Skeletal muscle tissue (tissue), 4 donors: Measurements from ENCODE around the gene PARD3B. TPM values are rescaled to one million over a fixed set of nuclear protein-coding genes. Genes with fewer than 3 reads are reported as not detected.

Source experiments
- H3K27ac ChIP-seq: one replicate; pipeline ENCODE4 v1.7.0; 2013; ENCODE audit warnings: mild to moderate bottlenecking, low read depth, low read length, inconsistent platforms
- H3K27me3 ChIP-seq, 3 donors: one replicate each; pipeline ENCODE4 v1.7.0; 2013; ENCODE audit warnings: low read length in 3 of 3; ENCODE audit not compliant: control insufficient read depth in 3 of 3, insufficient read depth in 3 of 3
- H3K36me3 ChIP-seq, 3 donors: one replicate each; pipeline ENCODE4 v1.7.0; 2013; ENCODE audit warnings: low read length in 3 of 3; ENCODE audit not compliant: control insufficient read depth in 3 of 3, insufficient read depth in 3 of 3
- H3K4me1 ChIP-seq, 3 donors: one replicate each; pipeline ENCODE4 v1.7.0; 2013; ENCODE audit warnings: low read length in 3 of 3, mild to moderate bottlenecking in 3 of 3; ENCODE audit not compliant: control insufficient read depth in 3 of 3, insufficient read depth in 3 of 3
- H3K4me3 ChIP-seq, 3 donors: one replicate each; pipeline ENCODE4 v1.7.0; 2013; ENCODE audit warnings: low read length in 3 of 3
- H3K9ac ChIP-seq, 3 donors: one replicate each; pipeline ENCODE4 v1.7.0; 2013; ENCODE audit warnings: low read length in 3 of 3, mild to moderate bottlenecking in 3 of 3, moderate library complexity in 2 of 3, low read depth in 1 of 3
- H3K9me3 ChIP-seq, 3 donors: one replicate each; pipeline ENCODE4 v1.7.0; 2013; ENCODE audit warnings: low read length in 3 of 3; ENCODE audit not compliant: control insufficient read depth in 3 of 3
- total RNA-seq: library from RNA; depleted of rRNA; stranded (reverse); fragments of >200 nt; gene quantifications from one replicate; pipeline ENCODE4 v1.2.3, GENCODE V29; 2014
- donor health status: Osteomylitis.

Gene PARD3B
- total RNA-seq, 1 donor from 2014 or later = 19.8 TPM

- Histone ChIP-seq H3K27me3 (no peaks in the 10 kb centered on the region), H3K4me3 (no peak overlapping the region), H3K9me3 (no peaks in the 10 kb centered on the region), H3K27ac (no peak overlapping the region), H3K4me1 (no peaks in the 10 kb centered on the region), H3K9ac (no peak overlapping the region), H3K36me3 (peaks cover 0 to 4% (median 0%) of the 10 kb centered on the region in 3 donors)
Observed at GRCh38 chr2:205438241-205438640, 893.0 kb downstream of the PARD3B start.

- H3K9ac ChIP-seq = no peak overlapping the region
- no peak overlapping the region for H3K27ac ChIP-seq
- H3K4me3 ChIP-seq = no peak overlapping the region
- peaks cover 0 to 4% (median 0%) of the 10 kb centered on the region in 3 donors for H3K36me3 ChIP-seq
- H3K27me3 ChIP-seq = no peaks in the 10 kb centered on the region
- no peaks in the 10 kb centered on the region for H3K9me3 ChIP-seq
- no peaks in the 10 kb centered on the region for H3K4me1 ChIP-seq
Observed at GRCh38 chr2:205439621-205440020, 894.3 kb downstream of the PARD3B start.

GRCh38 chr2:205441524-205441923, 896.2 kb downstream of the PARD3B start:
- Histone ChIP-seq H3K36me3 (peaks cover 0 to 4% (median 0%) of the 10 kb centered on the region in 3 donors), H3K4me3 (no peak overlapping the region), H3K27ac (no peak overlapping the region), H3K9me3 (no peaks in the 10 kb centered on the region), H3K9ac (no peak overlapping the region), H3K27me3 (no peaks in the 10 kb centered on the region), H3K4me1 (no peaks in the 10 kb centered on the region)

- Histone ChIP-seq H3K27me3 (no peaks in the 10 kb centered on the region), H3K9ac (no peak overlapping the region), H3K36me3 (no peaks in the 10 kb centered on the region), H3K9me3 (no peaks in the 10 kb centered on the region), H3K4me3 (no peak overlapping the region), H3K27ac (no peak overlapping the region), H3K4me1 (no peaks in the 10 kb centered on the region)
Observed at GRCh38 chr2:205448189-205448588, 902.9 kb downstream of the PARD3B start.

GRCh38 chr2:205451901-205452512, 906.7 kb downstream of the PARD3B start:
- Histone ChIP-seq H3K9ac (no peak overlapping the region), H3K27me3 (no peaks in the 10 kb centered on the region), H3K9me3 (no peaks in the 10 kb centered on the region), H3K4me1 (no peaks in the 10 kb centered on the region), H3K4me3 (no peak overlapping the region), H3K36me3 (no peaks in the 10 kb centered on the region), H3K27ac (no peak overlapping the region)

GRCh38 chr2:205453202-205453601, 907.9 kb downstream of the PARD3B start:
- Histone ChIP-seq H3K4me1 (no peaks in the 10 kb centered on the region), H3K4me3 (no peak overlapping the region), H3K36me3 (no peaks in the 10 kb centered on the region), H3K9me3 (no peaks in the 10 kb centered on the region), H3K27ac (no peak overlapping the region), H3K9ac (no peak overlapping the region), H3K27me3 (no peaks in the 10 kb centered on the region)

- no peak overlapping the region for H3K9ac ChIP-seq
- no peak overlapping the region for H3K4me3 ChIP-seq
- no peaks in the 10 kb centered on the region for H3K27me3 ChIP-seq
- no peaks in the 10 kb centered on the region for H3K36me3 ChIP-seq
- H3K4me1 ChIP-seq = no peaks in the 10 kb centered on the region
- H3K9me3 ChIP-seq = no peaks in the 10 kb centered on the region
- H3K27ac ChIP-seq = no peak overlapping the region
Observed at GRCh38 chr2:205456682-205457081, 911.4 kb downstream of the PARD3B start.

- Histone ChIP-seq H3K27me3 (no peaks in the 10 kb centered on the region), H3K4me3 (no peak overlapping the region), H3K27ac (no peak overlapping the region), H3K36me3 (no peaks in the 10 kb centered on the region), H3K9ac (no peak overlapping the region), H3K4me1 (no peaks in the 10 kb centered on the region), H3K9me3 (no peaks in the 10 kb centered on the region)
Observed at GRCh38 chr2:205460217-205460616, 914.9 kb downstream of the PARD3B start.

- Histone ChIP-seq H3K9me3 (no peaks in the 10 kb centered on the region), H3K4me3 (no peak overlapping the region), H3K27ac (no peak overlapping the region), H3K27me3 (no peaks in the 10 kb centered on the region), H3K9ac (no peak overlapping the region), H3K4me1 (no peaks in the 10 kb centered on the region), H3K36me3 (no peaks in the 10 kb centered on the region)
Observed at GRCh38 chr2:205461169-205461568, 915.9 kb downstream of the PARD3B start.

GRCh38 chr2:205461678-205462665, 916.7 kb downstream of the PARD3B start:
- H3K36me3 ChIP-seq = no peaks in the 10 kb centered on the region
- no peaks in the 10 kb centered on the region for H3K27me3 ChIP-seq
- no peak overlapping the region for H3K27ac ChIP-seq
- no peaks in the 10 kb centered on the region for H3K4me1 ChIP-seq
- H3K9me3 ChIP-seq = no peaks in the 10 kb centered on the region
- H3K4me3 ChIP-seq = no peak overlapping the region
- no peak overlapping the region for H3K9ac ChIP-seq
